Stimulated activated CD4-positive, alpha-beta T cell treated with anti-CD3 and anti-CD28 coated beads, Interleukin-4, amount 100 ng/mL, for 1 hour (primary cell): Measurements from ENCODE around the gene STK32B.
"Not testable (repeated sequence)": the region's sequence is repeated elsewhere in the genome, so short reads cannot be mapped to it uniquely, and the experiment has no call there.

ENCODE experiments used
- DNase-seq: peaks from one replicate; pipeline ENCODE4 v3.0.0-alpha.2; 2020

The STK32B gene

DNA sequence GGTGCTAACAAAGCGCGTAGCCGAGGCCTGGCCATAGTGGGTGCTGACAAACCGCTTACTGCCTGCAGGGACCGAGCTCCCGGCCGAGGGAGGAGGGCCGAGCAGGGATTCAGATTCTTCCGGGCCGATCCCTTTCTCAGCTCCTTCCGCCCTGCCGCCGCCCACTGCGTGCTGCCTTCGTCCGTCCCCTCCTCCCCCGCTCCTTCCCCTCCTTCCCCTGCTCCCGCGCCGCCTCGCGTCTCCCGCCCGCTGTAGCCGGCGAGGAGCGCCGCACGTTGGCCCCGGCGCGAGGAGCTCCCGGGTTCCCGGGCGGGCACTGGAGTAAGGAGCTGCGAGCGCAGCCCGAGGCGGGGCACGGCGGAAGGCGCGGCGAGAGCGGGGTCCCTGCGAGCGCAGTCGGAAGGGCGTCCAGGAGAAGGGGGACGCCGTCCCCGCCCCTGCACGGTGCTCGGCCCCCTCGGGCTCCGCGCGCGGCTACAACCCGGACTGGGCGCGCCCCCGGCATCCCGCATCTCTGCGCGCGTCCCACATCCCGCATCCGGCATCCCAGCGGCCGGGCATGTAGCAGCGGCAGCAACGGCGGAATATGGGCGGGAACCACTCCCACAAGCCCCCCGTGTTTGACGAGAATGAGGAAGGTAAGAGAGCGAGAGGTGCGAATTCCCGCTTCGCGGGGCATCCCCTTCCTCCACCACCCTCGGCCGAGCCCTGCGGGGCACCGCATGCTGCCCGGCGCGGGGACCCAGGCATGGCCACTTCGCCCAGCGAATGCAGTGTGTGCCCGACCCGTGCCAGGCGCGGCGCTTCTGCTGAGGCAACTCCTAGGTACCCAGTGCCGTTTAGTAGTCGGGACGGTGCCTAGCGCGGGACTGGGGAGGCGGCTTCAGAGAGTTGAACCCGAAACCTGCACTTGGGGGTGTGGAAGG is at the start of gene STK32B:
TSS of gene STK32B (plus strand) at position 203 of the 926 bp plus-strand sequence.
- no peak for DNase-seq

GRCh38 chr4:5001641-5002040 is 49.6 kb upstream of the STK32B start:
- DNase-seq = not testable (repeated sequence)

- DNase-seq = no peak
Measured at GRCh38 chr4:5003372-5003857, 47.9 kb upstream of the STK32B start.

- DNase-seq = no peak
Measured at GRCh38 chr4:5003918-5004317, 47.4 kb upstream of the STK32B start.

DNA sequence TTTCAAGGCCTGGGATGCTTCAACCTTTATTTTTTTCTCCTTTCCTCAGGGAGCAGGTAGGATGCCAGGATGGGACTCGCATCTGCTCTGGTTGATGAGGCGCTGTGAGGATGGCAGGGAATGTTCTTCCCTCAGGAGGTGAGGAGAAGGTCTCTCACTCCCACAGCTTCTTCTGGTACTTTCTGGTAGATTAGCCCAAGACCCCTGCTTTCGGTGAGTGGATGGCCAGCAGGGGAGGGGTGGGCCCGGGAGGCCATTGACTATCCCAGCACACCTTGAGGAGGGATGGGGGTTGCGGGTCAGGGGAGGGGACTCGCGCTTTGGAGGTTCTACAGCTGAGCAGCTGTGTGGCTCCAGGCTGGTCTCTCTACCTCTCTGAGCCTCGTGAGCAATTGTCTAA is 46.8 kb upstream of the STK32B start:
- no peak for DNase-seq

DNA sequence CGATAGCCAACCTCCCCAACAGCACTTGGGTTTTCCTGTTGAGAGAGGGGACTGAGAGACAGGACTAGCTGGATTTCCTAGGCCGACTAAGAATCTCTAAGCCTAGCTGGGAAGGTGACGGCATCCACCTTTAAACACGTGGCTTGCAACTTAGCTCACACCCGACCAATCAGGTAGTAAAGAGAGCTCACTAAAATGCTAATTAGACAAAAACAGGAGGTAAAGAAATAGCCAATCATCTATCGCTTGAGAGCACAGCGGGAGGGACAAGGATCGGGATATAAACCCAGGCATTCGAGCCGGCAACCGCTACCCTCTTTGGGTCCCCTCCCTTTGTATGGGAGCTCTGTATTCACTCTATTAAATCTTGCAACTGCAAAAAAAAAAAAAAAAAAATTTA is 44.3 kb upstream of the STK32B start:
- DNase-seq = not testable (repeated sequence)

- no peak for DNase-seq
Measured at GRCh38 chr4:5009796-5010195, 41.5 kb upstream of the STK32B start.

DNA sequence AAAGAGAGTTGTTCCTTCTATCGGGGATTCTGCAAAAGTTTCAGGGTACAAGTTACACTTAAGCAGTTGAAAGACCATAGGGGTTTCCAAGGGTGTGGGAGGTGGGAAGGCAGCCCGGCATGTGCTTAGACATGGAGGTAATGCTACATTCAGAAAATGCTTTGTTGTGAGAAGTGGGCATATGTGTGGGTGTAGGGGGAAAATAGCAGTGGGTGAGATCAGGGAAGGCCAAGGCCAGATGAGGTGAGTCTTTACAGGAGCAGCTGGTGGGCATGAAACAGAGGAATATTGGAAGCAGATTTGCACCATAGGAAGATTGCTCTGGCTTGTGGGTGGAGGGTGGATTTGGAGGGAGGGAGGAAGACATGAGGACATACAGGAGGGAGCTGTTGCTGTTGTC is 40.3 kb upstream of the STK32B start:
- DNase-seq = no peak

GRCh38 chr4:5012244-5012898 is 38.9 kb upstream of the STK32B start:
- DNase-seq = no peak

GRCh38 chr4:5012958-5013357 is 38.3 kb upstream of the STK32B start:
- no peak for DNase-seq

DNA sequence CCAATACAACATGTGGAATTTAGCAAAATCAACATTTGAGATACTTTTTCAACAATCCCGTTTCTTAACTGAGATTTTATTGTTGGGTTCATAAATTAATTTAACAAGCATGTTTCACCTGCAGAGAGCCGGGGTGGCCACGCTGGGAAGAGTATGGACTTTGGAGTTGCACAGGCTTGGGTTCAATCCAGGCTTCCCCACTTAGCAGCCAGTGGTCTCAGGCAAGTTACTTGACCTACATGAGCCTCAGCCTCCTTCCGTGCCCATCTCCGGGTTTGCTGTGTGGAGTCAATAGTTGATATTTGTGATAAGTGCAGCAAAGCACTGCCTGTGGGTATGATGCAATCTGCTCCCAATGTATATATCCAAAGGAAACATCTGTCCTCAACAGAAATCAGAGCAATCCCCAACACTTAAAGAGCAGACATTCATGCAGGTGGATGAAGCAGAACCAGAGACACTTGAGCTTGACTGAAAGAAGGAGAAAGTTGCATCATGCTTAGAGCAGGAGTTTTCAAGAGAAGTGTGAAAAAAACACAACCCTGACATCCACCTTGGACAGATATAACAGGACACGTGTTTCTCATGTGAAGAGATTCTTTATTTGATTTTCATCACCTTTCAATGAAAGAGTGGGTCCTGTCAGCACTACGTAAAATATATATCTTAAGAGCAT is 37.1 kb upstream of the STK32B start:
- DNase-seq = no peak

- DNase-seq = no peak
Measured at GRCh38 chr4:5018096-5018495, 33.2 kb upstream of the STK32B start.

DNA sequence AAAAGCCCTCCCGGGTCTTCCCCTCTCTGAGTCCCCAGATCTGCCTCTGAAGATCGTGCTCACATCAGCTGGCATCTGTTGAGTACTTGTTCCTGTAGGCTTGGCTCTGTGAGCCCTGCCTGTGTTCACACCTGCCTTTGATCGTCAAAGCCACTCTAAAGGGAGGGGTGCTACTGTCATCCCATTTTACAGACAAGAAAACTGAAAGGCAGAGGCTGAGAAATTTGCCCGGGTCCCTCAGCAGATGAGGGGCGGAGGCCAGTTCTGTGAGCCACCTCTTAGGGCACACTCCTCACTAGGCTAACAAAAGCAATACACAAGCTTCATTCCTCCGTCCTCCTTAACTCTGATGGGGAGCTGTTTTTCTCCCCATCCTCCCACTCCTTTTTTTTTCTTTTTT is 32.7 kb upstream of the STK32B start:
- DNase-seq = no peak

DNA sequence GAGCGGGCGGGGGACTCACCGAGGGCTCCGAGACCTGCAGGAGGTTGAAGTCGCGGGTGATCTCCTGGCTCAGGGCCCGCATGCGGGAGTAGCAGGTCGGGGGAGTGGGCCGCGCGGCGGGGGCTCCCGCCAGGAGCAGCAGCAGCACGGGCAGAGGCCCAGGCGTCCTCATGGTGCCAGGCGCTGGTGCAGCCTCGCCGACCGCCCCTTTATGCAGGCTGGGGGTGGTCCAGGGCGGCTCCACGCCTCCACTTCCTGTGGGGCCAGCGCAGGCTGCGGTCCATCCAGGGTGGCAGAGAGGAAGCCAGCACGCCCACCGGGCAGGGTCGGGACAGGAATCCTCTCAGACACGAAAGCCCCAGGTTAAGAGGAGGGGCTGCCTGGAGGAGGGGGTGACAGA is 32.0 kb upstream of the STK32B start, which contains the start of gene CYTL1:
TSS of gene CYTL1 (minus strand) at position 185 of the 400 bp plus-strand sequence. CDS start at position 172, 13 bp downstream.
- DNase-seq = no peak

- DNase-seq = no peak
Measured at GRCh38 chr4:5019796-5020195, 31.5 kb upstream of the STK32B start.

DNA sequence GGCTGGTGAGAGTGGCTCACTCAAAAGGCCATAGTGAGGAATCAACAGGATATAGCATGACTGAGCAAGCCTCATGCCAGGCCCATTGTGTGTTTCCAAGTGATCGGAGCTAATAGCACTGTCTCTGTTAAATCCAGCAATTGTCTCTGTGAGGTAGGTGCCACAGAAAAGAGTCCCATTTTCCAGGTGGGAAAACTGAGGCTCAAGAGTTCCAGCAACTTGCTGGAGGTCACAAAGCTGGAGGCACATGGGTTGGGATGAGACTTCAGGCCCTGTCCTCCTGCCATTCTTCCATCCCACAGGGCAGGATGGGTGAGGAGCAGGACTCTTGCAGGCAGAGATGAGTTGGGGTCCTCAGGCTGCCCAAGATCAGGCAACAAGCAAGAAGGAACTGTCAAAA is 30.9 kb upstream of the STK32B start:
- DNase-seq = no peak

GRCh38 chr4:5021546-5021945 is 29.7 kb upstream of the STK32B start:
- no peak for DNase-seq

DNA sequence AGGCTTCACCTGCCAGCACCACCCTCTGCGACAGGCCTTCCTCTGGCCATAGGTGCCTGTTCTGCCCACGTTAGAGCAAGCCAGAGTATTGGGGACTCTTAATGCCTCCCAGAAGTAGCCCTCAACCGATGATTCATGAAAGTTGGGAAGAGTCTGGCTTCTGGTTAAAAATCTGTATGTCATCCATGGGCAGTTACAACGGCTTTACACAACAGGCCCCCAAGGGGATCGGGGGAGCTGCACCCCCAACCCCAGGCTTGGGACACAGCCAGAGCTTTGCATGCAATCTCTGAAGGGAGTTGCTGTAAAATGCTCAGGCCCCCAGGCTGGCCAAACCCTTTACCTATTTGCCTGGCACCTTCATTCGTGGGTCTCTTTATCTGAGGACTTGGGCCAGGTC is 26.6 kb upstream of the STK32B start:
- no peak for DNase-seq

GRCh38 chr4:5026371-5026770 is 24.9 kb upstream of the STK32B start:
- DNase-seq = no peak

DNA sequence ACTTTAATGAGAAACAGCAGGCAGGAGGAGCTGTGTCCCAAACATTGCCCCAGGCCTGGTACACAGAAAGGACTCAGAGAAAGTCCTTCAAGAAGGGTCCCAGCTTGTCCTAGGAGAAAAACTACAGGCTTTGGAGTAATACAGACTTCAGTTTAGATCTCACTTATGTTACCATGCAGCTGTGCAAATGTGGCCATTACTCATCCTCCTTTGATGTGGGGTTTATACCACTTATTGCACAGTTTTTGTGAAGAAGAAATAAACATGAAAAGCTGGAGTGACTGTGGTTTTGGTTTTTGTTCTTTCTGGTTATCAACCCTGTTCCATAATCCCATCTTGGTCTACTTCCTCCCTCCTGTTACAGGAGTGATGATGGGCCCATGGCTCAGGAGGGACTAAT is 23.9 kb upstream of the STK32B start:
- DNase-seq = no peak

GRCh38 chr4:5028480-5028879 is 22.8 kb upstream of the STK32B start:
- no peak for DNase-seq

DNA sequence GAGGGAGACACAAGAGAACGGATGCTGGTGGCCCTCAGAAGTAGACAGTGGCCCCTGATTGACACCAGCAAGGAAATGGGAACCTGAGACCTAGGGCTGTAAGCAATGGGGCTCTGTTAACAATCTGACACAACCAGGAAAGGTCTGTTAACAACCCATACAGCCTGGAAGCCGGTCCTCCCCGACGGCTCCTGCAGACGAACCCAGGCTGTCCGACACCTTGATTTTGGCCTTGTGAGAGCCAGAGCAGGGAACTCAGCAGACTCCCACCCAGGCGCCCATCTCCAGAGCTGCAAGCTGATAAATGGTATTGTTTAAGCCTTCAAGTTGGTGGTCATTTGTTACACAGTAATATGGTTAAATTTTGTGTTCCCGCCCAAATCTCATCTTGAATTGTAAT is 21.8 kb upstream of the STK32B start:
- no peak for DNase-seq

DNA sequence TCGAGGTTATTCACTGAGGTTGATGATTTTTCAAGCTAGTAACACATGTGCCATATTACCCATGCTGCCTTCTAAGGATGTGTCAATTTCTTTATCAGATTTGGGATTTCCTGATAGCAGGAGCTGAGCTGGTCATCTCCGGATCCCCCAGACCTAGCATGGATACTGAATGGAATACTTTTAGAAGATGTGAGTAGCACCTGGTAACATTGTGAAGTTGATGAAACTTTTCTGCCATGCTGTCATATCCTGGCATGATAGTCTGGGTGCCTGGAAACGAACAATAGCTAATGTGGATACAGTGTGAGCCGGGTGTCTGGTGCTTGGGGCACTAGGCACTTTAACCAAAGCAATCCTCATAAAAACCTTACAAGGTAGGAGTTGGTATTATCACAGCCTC is 21.1 kb upstream of the STK32B start:
- DNase-seq = no peak

DNA sequence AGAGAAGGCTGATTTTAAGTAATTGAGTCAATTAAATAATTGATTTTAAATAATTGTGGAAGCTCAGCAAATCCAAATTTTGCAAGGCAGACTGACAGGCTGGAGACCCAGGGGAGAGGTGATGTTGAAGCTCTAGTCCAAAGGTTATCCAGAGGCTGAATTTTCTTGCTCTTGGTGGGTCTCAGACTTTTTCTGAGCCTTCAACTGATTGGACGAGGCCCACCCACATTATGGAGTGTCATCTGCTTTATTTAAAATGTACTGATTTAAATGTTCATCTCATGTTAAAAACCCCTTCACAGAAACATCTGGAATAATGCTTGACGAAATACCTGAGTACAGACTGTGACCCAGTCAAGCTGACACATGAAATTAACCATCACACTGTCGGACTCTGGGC is 20.4 kb upstream of the STK32B start:
- DNase-seq = no peak
